Immature natural killer cell (primary cell): ENCODE results near the gene PRR15L. TPM values are rescaled to one million over a fixed set of nuclear protein-coding genes. Genes with fewer than 3 reads are reported as not detected.
A peak's percentile ranks its signal among the peaks of the same experiment; 100 is the strongest.

ENCODE experiments used
- DNase-seq, 3 donors: peaks; one replicate each; pipeline ENCODE4 v3.0.0; 2022; ENCODE audit warnings: mixed read lengths in 1 of 3
- H3K27ac Mint-ChIP-seq, 6 donors: one replicate each; pipeline ENCODE4 v1.8.0; 2020; ENCODE audit warnings: mixed read lengths in 6 of 6, mild to moderate bottlenecking in 5 of 6, inconsistent platforms in 4 of 6, moderate library complexity in 3 of 6
- H3K27me3 Mint-ChIP-seq, 3 donors: one replicate each; pipeline ENCODE4 v1.8.0; 2020 to 2021; ENCODE audit warnings: low read depth in 3 of 3, mild to moderate bottlenecking in 3 of 3, mixed read lengths in 3 of 3, moderate library complexity in 3 of 3, inconsistent platforms in 1 of 3
- H3K36me3 Mint-ChIP-seq, 3 donors: one replicate each; pipeline ENCODE4 v1.8.0; 2020; ENCODE audit warnings: mixed read lengths in 3 of 3, inconsistent platforms in 2 of 3, mild to moderate bottlenecking in 2 of 3
- H3K4me1 Mint-ChIP-seq, 2 donors: one replicate each; pipeline ENCODE4 v1.8.0; 2020; ENCODE audit warnings: inconsistent platforms in 2 of 2, mild to moderate bottlenecking in 2 of 2, mixed read lengths in 2 of 2, moderate library complexity in 1 of 2
- H3K4me3 Mint-ChIP-seq, 5 donors: one replicate each; pipeline ENCODE4 v1.8.0; 2020; ENCODE audit warnings: mild to moderate bottlenecking in 5 of 5, mixed read lengths in 5 of 5, inconsistent platforms in 3 of 5, moderate library complexity in 3 of 5
- H3K9me3 Mint-ChIP-seq, 6 donors: one replicate each; pipeline ENCODE4 v1.8.0; 2020; ENCODE audit warnings: mild to moderate bottlenecking in 6 of 6, mixed read lengths in 6 of 6, inconsistent platforms in 4 of 6, moderate library complexity in 3 of 6
- polyA plus RNA-seq, 3 donors: library from polyadenylated mRNA; unstranded; fragments of 300-500 nt; fragmentation: Illumina TruSeq; gene quantifications; one replicate each; pipeline ENCODE4 v1.2.3, GENCODE V29; 2021

The PRR15L gene
- polyA plus RNA-seq, 3 donors from 2014 or later, result 0.16 TPM; not detected in 2

DNA sequence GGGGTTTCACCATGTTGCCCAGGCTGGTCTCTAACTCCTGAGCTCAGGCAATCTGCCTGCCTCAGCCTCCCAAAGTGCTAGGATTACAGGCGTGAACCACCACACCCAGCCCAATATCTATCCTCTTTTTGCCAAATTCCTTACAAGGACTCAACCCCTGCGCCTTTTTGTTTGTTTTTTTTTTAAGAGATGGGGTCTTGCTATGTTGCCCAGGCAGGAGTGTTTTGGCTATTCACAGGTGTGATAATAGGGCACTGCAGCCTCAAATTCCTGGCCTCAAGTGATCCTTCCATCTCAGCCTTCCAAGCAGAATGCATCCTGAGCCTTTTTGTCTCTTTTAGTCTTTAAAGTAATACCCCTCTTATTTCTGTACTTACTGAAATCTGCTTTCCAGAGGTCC lies 44.6 kb downstream of the PRR15L start:
- H3K36me3 Mint-ChIP-seq, result peaks cover 6 to 14% (median 14%) of the 10 kb centered on the region in 3 donors
- no peaks in the 10 kb centered on the region for H3K9me3 Mint-ChIP-seq
- no peak overlapping the region for H3K27ac Mint-ChIP-seq
- peaks cover 0 to 1% (median 0%) of the 10 kb centered on the region in 3 donors for H3K27me3 Mint-ChIP-seq
- peaks cover 12 to 27% of the 10 kb centered on the region in 2 donors for H3K4me1 Mint-ChIP-seq
- H3K4me3 Mint-ChIP-seq, result no peak overlapping the region
- DNase-seq, result no peak

DNA sequence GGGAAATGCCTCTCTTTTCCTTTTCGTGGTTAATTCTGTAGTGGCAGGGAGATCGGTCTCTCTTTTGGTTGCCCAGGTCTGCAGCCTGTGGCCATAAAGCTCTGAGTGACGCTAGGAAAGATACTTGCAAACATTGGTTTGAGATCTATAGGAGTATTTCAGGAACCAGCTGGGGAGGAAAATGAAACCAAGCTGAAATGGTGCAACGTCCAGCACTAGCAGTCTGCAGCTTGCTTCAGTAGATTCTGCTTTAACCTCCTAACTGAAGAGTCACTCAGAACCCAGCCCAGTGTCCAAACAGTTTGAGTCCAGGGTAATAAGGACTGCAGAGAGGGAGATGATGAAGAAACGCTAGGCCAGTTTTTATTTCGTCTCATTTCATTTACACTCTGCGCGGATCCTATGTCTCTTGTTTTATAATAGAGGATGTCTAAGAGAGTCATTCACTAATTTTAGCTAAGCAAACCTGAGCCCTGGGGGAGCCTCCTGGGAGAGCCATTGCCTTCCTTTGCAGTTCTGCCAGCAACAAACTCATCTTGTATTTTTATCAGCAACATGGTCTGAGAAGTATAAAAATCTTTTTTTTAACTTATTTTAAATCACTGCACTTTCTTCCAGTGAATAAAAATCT lies 49.6 kb downstream of the PRR15L start:
- H3K4me3 Mint-ChIP-seq, result peak overlapping the region; percentile 3 to 51 (median 36)
- H3K27me3 Mint-ChIP-seq, result peaks cover 0 to 2% (median 1%) of the 10 kb centered on the region in 3 donors
- H3K4me1 Mint-ChIP-seq, result peaks cover 30 to 56% of the 10 kb centered on the region in 2 donors
- H3K9me3 Mint-ChIP-seq, result no peaks in the 10 kb centered on the region
- peak overlapping the region; percentile 8 to 65 (median 44) for H3K27ac Mint-ChIP-seq
- peaks cover 0 to 8% (median 0%) of the 10 kb centered on the region in 3 donors for H3K36me3 Mint-ChIP-seq
- no peak for DNase-seq

DNA sequence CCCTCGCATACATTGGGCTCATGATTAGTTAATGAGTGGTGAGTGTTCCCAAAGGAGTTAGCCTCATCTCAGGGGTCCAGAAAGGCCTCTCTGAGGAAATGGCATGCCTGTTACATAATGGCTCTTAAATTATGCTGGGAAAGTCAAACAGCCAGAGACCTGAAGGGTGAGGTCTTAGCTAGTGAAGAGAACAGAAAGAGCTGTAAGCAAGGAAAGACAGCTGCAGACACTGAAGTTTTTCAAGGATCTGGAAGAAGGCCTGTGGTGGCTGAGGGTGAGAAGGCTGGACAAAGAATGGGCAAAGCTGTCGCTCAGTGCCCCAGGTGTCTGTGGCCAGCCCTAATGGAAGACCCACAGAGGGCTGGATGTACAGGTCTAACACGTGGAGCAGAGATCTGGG lies 51.2 kb downstream of the PRR15L start:
- H3K27ac Mint-ChIP-seq, result peak overlapping the region in 3 of 6 donors; percentile 13 to 78 (median 36)
- H3K9me3 Mint-ChIP-seq, result no peaks in the 10 kb centered on the region
- no peak for DNase-seq
- H3K27me3 Mint-ChIP-seq, result peaks cover 0 to 2% (median 0%) of the 10 kb centered on the region in 3 donors
- no peak overlapping the region for H3K4me3 Mint-ChIP-seq
- peaks cover 41 to 68% of the 10 kb centered on the region in 2 donors for H3K4me1 Mint-ChIP-seq
- peaks cover 0 to 13% (median 0%) of the 10 kb centered on the region in 3 donors for H3K36me3 Mint-ChIP-seq

DNA sequence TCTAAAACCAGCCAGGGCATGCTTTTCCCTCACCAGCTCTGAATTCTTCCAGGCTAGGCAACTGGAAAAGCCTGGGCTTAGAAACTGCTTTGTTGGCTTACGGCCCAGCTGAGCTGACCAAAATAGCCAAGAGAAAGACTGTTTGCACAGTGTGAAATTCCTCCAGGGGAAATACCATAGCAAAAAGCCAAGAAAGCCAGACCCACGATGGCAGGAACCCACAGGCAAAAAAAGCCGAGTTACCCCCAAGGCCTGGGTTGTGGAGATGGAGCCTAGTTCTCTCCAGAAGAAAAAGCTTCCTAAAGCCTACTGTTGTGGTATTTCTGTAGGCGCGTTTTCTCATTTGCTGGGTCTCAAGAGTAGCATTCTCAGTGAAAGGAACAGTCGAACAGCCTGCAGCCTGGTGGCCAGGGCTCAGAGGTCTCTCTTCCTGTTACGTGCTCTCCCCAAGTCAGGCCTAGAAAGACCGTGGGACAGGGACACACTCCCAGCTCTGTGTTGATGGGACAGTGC lies 52.4 kb downstream of the PRR15L start:
- Mint-ChIP-seq H3K36me3 (peaks cover 0 to 13% (median 0%) of the 10 kb centered on the region in 3 donors), H3K27ac (no peak overlapping the region), H3K4me3 (no peak overlapping the region), H3K27me3 (peaks cover 0 to 2% (median 0%) of the 10 kb centered on the region in 3 donors), H3K9me3 (no peaks in the 10 kb centered on the region), H3K4me1 (peaks cover 41 to 64% of the 10 kb centered on the region in 2 donors)
- DNase-seq, result no peak

DNA sequence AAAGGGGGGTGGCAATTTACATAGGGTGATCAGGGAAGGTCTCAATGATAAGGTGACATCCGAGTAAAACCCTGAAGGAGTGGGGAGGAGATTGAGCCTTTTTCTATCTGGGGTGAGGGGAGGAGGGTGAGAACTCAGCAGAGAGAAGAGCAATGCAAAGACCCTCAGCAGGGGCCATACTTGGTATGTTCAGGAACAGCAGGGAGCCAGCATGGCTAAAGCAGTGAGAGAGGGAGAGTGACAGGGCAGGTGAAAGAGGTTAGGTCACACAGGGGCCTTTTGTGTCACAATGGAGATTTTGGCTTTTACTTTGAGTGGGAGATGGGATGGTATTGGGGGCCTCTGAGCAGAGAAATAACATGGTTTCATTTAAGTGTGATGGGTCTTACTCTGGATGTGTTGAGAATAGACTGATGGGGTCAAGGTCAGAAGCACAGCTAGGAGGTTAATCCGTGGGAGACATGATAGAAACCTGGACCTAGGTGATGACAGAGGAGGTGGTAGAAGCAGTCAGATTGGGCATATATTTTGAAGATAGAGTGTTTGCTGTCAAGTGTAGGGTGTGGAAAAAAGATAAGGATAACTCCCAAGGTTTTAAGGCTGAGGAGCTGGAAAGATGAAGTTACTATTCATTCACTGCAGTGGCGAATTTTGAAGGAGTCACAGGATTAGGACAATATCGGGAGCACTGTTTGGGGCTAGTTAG lies 55.5 kb downstream of the PRR15L start:
- Mint-ChIP-seq H3K27ac (peak overlapping the region in 3 of 6 donors; percentile 4 to 22 (median 16)), H3K9me3 (no peaks in the 10 kb centered on the region), H3K27me3 (peaks cover 0 to 4% (median 2%) of the 10 kb centered on the region in 3 donors), H3K4me3 (no peak overlapping the region), H3K4me1 (peaks cover 38 to 66% of the 10 kb centered on the region in 2 donors), H3K36me3 (peaks cover 0 to 10% (median 6%) of the 10 kb centered on the region in 3 donors)
- DNase-seq, result no peak

Other genes starting within 250 kb of the PRR15L start
- 100 to 1,000 TPM; 199 to 385 (median 225) TPM for gene TBX21, start 224.6 kb downstream of the PRR15L start, polyA plus RNA-seq
- gene OSBPL7, start 136.1 kb downstream of the PRR15L start, polyA plus RNA-seq, result 1 to 10 TPM; 2.7 to 7.5 (median 3.8) TPM
- 100 to 1,000 TPM in 2 of 3 donors, 10 to 100 TPM in 1; 50.5 to 189 (median 114) TPM for gene MRPL10, start 126.3 kb downstream of the PRR15L start, polyA plus RNA-seq
- gene LRRC46, start 126.2 kb downstream of the PRR15L start, polyA plus RNA-seq, result under 1 TPM in 2 of 3 donors, not detected in 1; 0.66 to 0.82 TPM
- 10 to 100 TPM; 17.7 to 41.2 (median 22.5) TPM for gene SCRN2, start 116.6 kb downstream of the PRR15L start, polyA plus RNA-seq
- gene SP6, start 106.7 kb downstream of the PRR15L start, polyA plus RNA-seq, result not detected
- 10 to 100 TPM in 1 of 3 donors, 1 to 10 TPM in 2; 2.0 to 13.7 (median 5.0) TPM for gene SP2, start 61.6 kb downstream of the PRR15L start, polyA plus RNA-seq
- gene PNPO, start 16.3 kb downstream of the PRR15L start, polyA plus RNA-seq, result 10 to 100 TPM; 14.3 to 21.2 (median 18.6) TPM
- gene CDK5RAP3, start 13.2 kb upstream of the PRR15L start, polyA plus RNA-seq, result 10 to 100 TPM; 66.3 to 97.2 (median 84.0) TPM
- 10 to 100 TPM; 38.9 to 64.2 (median 41.3) TPM for gene COPZ2, start 79.9 kb upstream of the PRR15L start, polyA plus RNA-seq
- 10 to 100 TPM in 1 of 3 donors, 1 to 10 TPM in 2; 5.9 to 18.4 (median 7.1) TPM for gene NFE2L1, start 90.5 kb upstream of the PRR15L start, polyA plus RNA-seq
- gene CBX1, start 143.6 kb upstream of the PRR15L start, polyA plus RNA-seq, result 10 to 100 TPM; 19.3 to 30.0 (median 27.0) TPM
- 10 to 100 TPM; 37.1 to 44.7 (median 41.2) TPM for gene SNX11, start 149.9 kb upstream of the PRR15L start, polyA plus RNA-seq